GM23338 (cell line): ENCODE results near the gene KIAA0753. TPM values are rescaled to one million over a fixed set of nuclear protein-coding genes. Genes with fewer than 3 reads are reported as not detected.

Source experiments
- ATAC-seq: fragments of 200-7000 bp; cut with Tn5 transposase; 3 replicates; pipeline ENCODE4 v1.9.1; 2020
- DNase-seq: peaks from one replicate; pipeline ENCODE4 v3.0.0-alpha.2; 2015; ENCODE audit warnings: low spot score
- H2AFZ ChIP-seq: fragments of 200-600 bp; sonication (generic); 2 replicates; pipeline ENCODE4 v1.8.0; 2016; ENCODE audit warnings: antibody characterized with exemption, mild to moderate bottlenecking, moderate library complexity
- H3F3A ChIP-seq: fragments of 200-600 bp; sonication (generic); replicated peaks from 2 replicates; pipeline ENCODE4 v1.8.0; 2017; ENCODE audit warnings: antibody characterized with exemption, mixed run types, low read depth
- H3K27ac ChIP-seq: fragments of 200-600 bp; sonication (generic); 2 replicates; pipeline ENCODE4 v1.6.1; 2016; ENCODE audit warnings: low read depth
- H3K27me3 ChIP-seq: fragments of 200-600 bp; sonication (generic); 2 replicates; pipeline ENCODE4 v1.8.0; 2016; ENCODE audit warnings: mild to moderate bottlenecking, mixed run types, moderate library complexity; ENCODE audit not compliant: insufficient read depth
- H3K36me3 ChIP-seq: fragments of 200-600 bp; sonication (generic); 2 replicates; pipeline ENCODE4 v1.8.0; 2016; ENCODE audit warnings: mild to moderate bottlenecking; ENCODE audit not compliant: insufficient read depth
- H3K4me1 ChIP-seq: fragments of 200-600 bp; sonication (generic); 2 replicates; pipeline ENCODE4 v1.8.0; 2016; ENCODE audit warnings: mild to moderate bottlenecking, moderate library complexity; ENCODE audit not compliant: insufficient read depth
- H3K4me2 ChIP-seq: fragments of 200-600 bp; sonication (generic); 2 replicates; pipeline ENCODE4 v1.7.1; 2017; ENCODE audit warnings: mixed run types
- H3K4me3 ChIP-seq: fragments of 200-600 bp; sonication (generic); 2 replicates; pipeline ENCODE4 v1.6.1; 2016; ENCODE audit warnings: mixed run types
- H3K79me2 ChIP-seq: fragments of 200-600 bp; sonication (generic); replicated peaks from 2 replicates; pipeline ENCODE4 v1.8.0; 2017; ENCODE audit warnings: mild to moderate bottlenecking; ENCODE audit not compliant: insufficient read depth
- H3K9me2 ChIP-seq: fragments of 200-600 bp; sonication (generic); 2 replicates; pipeline ENCODE4 v1.8.0; 2017; ENCODE audit not compliant: insufficient read depth
- H4K20me1 ChIP-seq: fragments of 200-600 bp; sonication (generic); replicated peaks from 2 replicates; pipeline ENCODE4 v1.8.0; 2017; ENCODE audit warnings: mild to moderate bottlenecking; ENCODE audit not compliant: insufficient read depth
- H3K27ac Mint-ChIP-seq: 2 replicates; pipeline ENCODE4 v1.8.0; 2020; ENCODE audit warnings: inconsistent platforms, mild to moderate bottlenecking, moderate library complexity, mixed read lengths
- H3K27me3 Mint-ChIP-seq: 3 replicates; pipeline ENCODE4 v1.8.0; 2022; ENCODE audit warnings: low read depth, mild to moderate bottlenecking, moderate library complexity, mixed read lengths, inconsistent platforms; ENCODE audit not compliant: insufficient read depth, poor library complexity
- H3K36me3 Mint-ChIP-seq: 3 replicates; pipeline ENCODE4 v1.8.0; 2021; ENCODE audit warnings: low read depth, mild to moderate bottlenecking, inconsistent platforms, moderate library complexity, mixed read lengths
- H3K4me1 Mint-ChIP-seq: 3 replicates; pipeline ENCODE4 v1.8.0; 2020; ENCODE audit warnings: mild to moderate bottlenecking, inconsistent platforms, mixed read lengths
- H3K4me3 Mint-ChIP-seq: 3 replicates; pipeline ENCODE4 v1.8.0; 2021; ENCODE audit warnings: moderate library complexity, mild to moderate bottlenecking, inconsistent platforms, mixed read lengths
- H3K9me3 Mint-ChIP-seq: 3 replicates; pipeline ENCODE4 v1.8.0; 2020; ENCODE audit warnings: moderate library complexity, mild to moderate bottlenecking, inconsistent platforms, mixed read lengths
- EZH2 ChIP-seq: fragments of 200-600 bp; sonication (generic); IDR thresholded peaks from one replicate; pipeline ENCODE4 v1.8.0; 2017; ENCODE audit warnings: antibody characterized with exemption, mild to moderate bottlenecking, low read depth; ENCODE audit not compliant: unreplicated experiment
- JUNB ChIP-seq: IDR thresholded peaks from one replicate; pipeline ENCODE4 v1.6.1; 2016; ENCODE audit warnings: antibody characterized with exemption; ENCODE audit not compliant: unreplicated experiment
- NANOG ChIP-seq: IDR thresholded peaks from 2 replicates; pipeline ENCODE4 v1.6.1; 2016; ENCODE audit warnings: antibody characterized with exemption, borderline replicate concordance
- POLR2AphosphoS5 ChIP-seq: IDR thresholded peaks from 2 replicates; pipeline ENCODE4 v1.6.1; 2016; ENCODE audit warnings: antibody characterized with exemption, low read depth
- ZNF114 ChIP-seq: fragments of 250-450 bp; sonication (Bioruptor Pico); IDR thresholded peaks from 2 replicates; pipeline ENCODE4 v1.5.0; 2020; ENCODE audit warnings: mild to moderate bottlenecking, moderate library complexity
- polyA plus RNA-seq: library from polyadenylated mRNA; unstranded; fragments of >200 nt; fragmentation: Nextera tagmentation; extraction: Ambion mirVana; gene quantifications from 2 replicates; pipeline ENCODE4 v1.2.1, GENCODE V29; 2016
- total RNA-seq: library from RNA; depleted of rRNA; stranded (reverse); fragments of >200 nt; shearing (Covaris generic); gene quantifications from 2 replicates; pipeline ENCODE4 v1.2.3, GENCODE V29; 2014
- TF ChIP-seq, protein P1 (sequence below): IDR thresholded peaks from one replicate; pipeline ENCODE4 v1.6.1; 2018; ENCODE audit warnings: antibody characterized with exemption; ENCODE audit not compliant: unreplicated experiment
- TF ChIP-seq, protein P2 (sequence below), 2 experiments: fragments of 200-600 bp in 1 of 2; sonication (generic) in 1 of 2; conservative IDR thresholded peaks; 2 replicates each; pipeline versions ENCODE4 v1.5.1 to v1.6.1; 2016 to 2017; ENCODE audit warnings: antibody characterized with exemption in 2 of 2, low read depth in 2 of 2, mild to moderate bottlenecking in 2 of 2, moderate library complexity in 1 of 2

KIAA0753 gene
- total and polyA plus RNA-seq, 2 experiments from 2014 or later, result 6.0 to 27.8 TPM

DNA sequence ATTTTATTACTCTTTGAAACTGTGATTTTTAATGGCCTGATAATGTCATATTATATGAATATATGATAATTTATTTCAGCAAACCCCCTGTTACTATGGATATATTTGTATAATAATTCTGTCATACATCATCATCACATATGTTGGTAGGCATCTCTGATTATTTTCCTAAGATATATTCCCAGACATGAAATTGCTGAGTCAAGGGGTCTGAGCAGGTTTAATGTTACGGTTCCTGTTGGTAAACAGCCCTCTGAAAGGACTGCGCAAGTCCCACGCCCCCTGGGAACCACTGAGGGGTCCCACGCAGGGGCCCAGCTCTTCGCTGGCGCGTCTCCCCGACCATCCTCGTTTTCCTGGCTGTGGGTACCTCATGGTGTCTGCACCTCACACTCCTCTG lies 48.4 kb upstream of the KIAA0753 start:
- no peaks in the 10 kb centered on the region for H3K27me3 ChIP-seq
- H3K36me3 ChIP-seq, result no peaks in the 10 kb centered on the region
- no peak overlapping the region for H3K27ac ChIP-seq
- no peaks in the 10 kb centered on the region for H3K79me2 ChIP-seq
- ATAC-seq, result no peak
- H4K20me1 ChIP-seq, result no peaks in the 10 kb centered on the region
- Mint-ChIP-seq H3K4me1 (peaks cover 3% of the 10 kb centered on the region; the same call in 1 of the 3 replicates), H3K36me3 (no peaks in the 10 kb centered on the region; the same call in 2 of the 3 replicates), H3K27me3 (peaks cover 12% of the 10 kb centered on the region), H3K4me3 (no peak overlapping the region), H3K27ac (no peak overlapping the region), H3K9me3 (0 out of 3 replicates have a peak, but pooled peaks cover 3% of the 10 kb centered on the region)
- no peak overlapping the region for H3K4me3 ChIP-seq
- DNase-seq, result no peak
- no peaks in the 10 kb centered on the region for H3K9me2 ChIP-seq
- H3F3A ChIP-seq, result no peaks in the 10 kb centered on the region
- no peak overlapping the region for H3K4me2 ChIP-seq
- no peaks in the 10 kb centered on the region for H3K4me1 ChIP-seq
- TF ChIP-seq, protein P1, sequence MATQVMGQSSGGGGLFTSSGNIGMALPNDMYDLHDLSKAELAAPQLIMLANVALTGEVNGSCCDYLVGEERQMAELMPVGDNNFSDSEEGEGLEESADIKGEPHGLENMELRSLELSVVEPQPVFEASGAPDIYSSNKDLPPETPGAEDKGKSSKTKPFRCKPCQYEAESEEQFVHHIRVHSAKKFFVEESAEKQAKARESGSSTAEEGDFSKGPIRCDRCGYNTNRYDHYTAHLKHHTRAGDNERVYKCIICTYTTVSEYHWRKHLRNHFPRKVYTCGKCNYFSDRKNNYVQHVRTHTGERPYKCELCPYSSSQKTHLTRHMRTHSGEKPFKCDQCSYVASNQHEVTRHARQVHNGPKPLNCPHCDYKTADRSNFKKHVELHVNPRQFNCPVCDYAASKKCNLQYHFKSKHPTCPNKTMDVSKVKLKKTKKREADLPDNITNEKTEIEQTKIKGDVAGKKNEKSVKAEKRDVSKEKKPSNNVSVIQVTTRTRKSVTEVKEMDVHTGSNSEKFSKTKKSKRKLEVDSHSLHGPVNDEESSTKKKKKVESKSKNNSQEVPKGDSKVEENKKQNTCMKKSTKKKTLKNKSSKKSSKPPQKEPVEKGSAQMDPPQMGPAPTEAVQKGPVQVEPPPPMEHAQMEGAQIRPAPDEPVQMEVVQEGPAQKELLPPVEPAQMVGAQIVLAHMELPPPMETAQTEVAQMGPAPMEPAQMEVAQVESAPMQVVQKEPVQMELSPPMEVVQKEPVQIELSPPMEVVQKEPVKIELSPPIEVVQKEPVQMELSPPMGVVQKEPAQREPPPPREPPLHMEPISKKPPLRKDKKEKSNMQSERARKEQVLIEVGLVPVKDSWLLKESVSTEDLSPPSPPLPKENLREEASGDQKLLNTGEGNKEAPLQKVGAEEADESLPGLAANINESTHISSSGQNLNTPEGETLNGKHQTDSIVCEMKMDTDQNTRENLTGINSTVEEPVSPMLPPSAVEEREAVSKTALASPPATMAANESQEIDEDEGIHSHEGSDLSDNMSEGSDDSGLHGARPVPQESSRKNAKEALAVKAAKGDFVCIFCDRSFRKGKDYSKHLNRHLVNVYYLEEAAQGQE, result no peak
- no peak overlapping the region for H2AFZ ChIP-seq

DNA sequence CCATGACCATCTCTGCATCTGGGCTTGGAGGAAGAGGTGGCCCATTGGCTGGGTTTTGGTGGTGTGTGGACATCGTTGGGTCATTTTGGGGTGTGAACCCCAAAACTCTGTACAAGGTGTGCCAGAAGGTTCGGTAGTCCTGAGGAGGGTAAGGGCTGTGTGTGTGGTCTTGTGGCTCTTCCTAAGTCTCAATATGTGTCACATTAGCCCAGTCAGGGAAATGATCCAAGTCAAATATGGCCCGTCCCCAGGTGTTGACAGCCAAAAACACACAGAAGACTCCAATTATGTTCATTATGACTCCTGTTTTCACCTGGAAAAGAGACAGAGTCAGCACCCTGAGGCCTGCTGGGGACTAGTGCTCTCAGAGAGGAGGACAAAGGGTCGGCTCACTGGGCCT lies 45.5 kb upstream of the KIAA0753 start:
- Histone ChIP-seq H4K20me1 (no peaks in the 10 kb centered on the region), H3K4me2 (no peak overlapping the region), H2AFZ (no peak overlapping the region), H3K36me3 (no peaks in the 10 kb centered on the region), H3K9me2 (no peaks in the 10 kb centered on the region), H3K27me3 (no peaks in the 10 kb centered on the region), H3K4me1 (no peaks in the 10 kb centered on the region), H3K4me3 (no peak overlapping the region), H3K27ac (no peak overlapping the region), H3F3A (no peaks in the 10 kb centered on the region), H3K79me2 (no peaks in the 10 kb centered on the region)
- ATAC-seq (no peak), DNase-seq (no peak)
- TF ChIP-seq ZNF114, result no peak
- TF ChIP-seq POLR2AphosphoS5, result no peak
- no peak overlapping the region for H3K4me3 Mint-ChIP-seq
- H3K4me1 Mint-ChIP-seq, result peaks cover 3% of the 10 kb centered on the region; the same call in 1 of the 3 replicates
- H3K36me3 Mint-ChIP-seq, result no peaks in the 10 kb centered on the region; the same call in 2 of the 3 replicates
- H3K27ac Mint-ChIP-seq, result no peak overlapping the region
- H3K27me3 Mint-ChIP-seq, result peaks cover 2% of the 10 kb centered on the region
- H3K9me3 Mint-ChIP-seq, result peaks cover 1% of the 10 kb centered on the region; the same call in 1 of the 3 replicates

DNA sequence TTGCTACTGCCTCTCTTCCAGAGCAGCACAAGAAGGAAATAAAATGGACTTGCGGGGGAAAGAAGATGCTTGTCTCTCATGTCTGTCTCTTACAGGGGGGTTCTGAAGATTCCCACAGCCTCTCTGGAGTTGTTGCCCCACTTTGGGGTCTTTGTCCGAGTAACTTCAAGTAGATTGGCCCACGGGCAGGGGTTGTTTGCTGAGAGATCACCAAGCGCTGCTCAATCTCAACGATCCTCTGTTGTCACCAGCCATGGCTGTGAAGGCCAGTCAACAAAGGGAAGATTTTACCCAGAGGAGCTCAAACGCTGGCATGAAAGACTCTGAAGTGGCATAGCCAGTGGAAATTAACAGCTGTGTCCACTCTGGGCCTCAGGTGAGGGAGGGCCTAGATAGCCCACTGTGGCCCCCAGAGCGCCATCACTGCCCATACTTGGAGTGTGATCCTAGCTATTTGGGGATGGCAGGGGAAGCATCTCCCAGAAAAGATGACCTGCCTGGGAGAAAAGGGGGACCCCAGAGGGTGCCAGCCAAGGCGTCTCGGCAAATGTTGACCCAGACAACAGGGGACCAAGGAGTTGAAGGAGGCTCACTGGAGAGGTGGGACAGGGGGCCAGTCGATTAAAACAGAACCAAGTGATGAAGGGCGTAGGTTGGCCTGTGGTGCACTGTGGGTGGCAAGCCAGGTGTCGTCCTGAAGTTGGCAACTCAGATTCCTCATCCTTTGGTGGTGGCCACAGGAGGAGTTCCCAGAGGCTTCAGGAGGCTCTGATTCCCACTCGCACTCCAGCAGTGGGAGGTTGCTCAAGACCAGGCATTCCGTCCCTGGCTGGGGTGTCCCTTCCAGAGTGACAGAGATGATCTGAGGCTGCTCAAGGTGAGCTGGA lies 44.6 kb upstream of the KIAA0753 start:
- Histone ChIP-seq H3K79me2 (no peaks in the 10 kb centered on the region), H3K4me2 (no peak overlapping the region), H3K27me3 (no peaks in the 10 kb centered on the region), H3K27ac (no peak overlapping the region), H3K4me3 (no peak overlapping the region), H4K20me1 (no peaks in the 10 kb centered on the region), H3K36me3 (no peaks in the 10 kb centered on the region), H3F3A (no peaks in the 10 kb centered on the region), H3K9me2 (no peaks in the 10 kb centered on the region), H3K4me1 (no peaks in the 10 kb centered on the region), H2AFZ (no peak overlapping the region)
- Mint-ChIP-seq H3K27ac (no peak overlapping the region), H3K36me3 (no peaks in the 10 kb centered on the region), H3K27me3 (peaks cover 2% of the 10 kb centered on the region), H3K4me3 (no peak overlapping the region), H3K4me1 (peaks cover 3% of the 10 kb centered on the region; the same call in 1 of the 3 replicates), H3K9me3 (no peaks in the 10 kb centered on the region; the same call in 2 of the 3 replicates)
- no peak for ATAC-seq
- DNase-seq, result no peak
- TF ChIP-seq, protein P2, sequence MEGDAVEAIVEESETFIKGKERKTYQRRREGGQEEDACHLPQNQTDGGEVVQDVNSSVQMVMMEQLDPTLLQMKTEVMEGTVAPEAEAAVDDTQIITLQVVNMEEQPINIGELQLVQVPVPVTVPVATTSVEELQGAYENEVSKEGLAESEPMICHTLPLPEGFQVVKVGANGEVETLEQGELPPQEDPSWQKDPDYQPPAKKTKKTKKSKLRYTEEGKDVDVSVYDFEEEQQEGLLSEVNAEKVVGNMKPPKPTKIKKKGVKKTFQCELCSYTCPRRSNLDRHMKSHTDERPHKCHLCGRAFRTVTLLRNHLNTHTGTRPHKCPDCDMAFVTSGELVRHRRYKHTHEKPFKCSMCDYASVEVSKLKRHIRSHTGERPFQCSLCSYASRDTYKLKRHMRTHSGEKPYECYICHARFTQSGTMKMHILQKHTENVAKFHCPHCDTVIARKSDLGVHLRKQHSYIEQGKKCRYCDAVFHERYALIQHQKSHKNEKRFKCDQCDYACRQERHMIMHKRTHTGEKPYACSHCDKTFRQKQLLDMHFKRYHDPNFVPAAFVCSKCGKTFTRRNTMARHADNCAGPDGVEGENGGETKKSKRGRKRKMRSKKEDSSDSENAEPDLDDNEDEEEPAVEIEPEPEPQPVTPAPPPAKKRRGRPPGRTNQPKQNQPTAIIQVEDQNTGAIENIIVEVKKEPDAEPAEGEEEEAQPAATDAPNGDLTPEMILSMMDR (conservative IDR thresholded peaks at IDR 0.05; ENCODE audit: low read depth in 2 of 2), result no peak
- TF ChIP-seq POLR2AphosphoS5, result no peak
- TF ChIP-seq JUNB, result no peak
- no peak for TF ChIP-seq EZH2
- no peak for TF ChIP-seq NANOG
- TF ChIP-seq, protein P1, result no peak
